Endothelial cell of umbilical vein (primary cell): ENCODE data around the gene CPNE7.

ENCODE experiments used
- EZH2 ChIP-seq: IDR thresholded peaks from 2 replicates; pipeline ENCODE4 v1.6.1; 2012; ENCODE audit warnings: borderline replicate concordance, low read depth, mild to moderate bottlenecking, moderate library complexity, low read length, inconsistent platforms; ENCODE audit not compliant: severe bottlenecking
- POLR2A ChIP-seq: IDR thresholded peaks from 2 replicates; pipeline ENCODE4 v1.6.1; 2012; ENCODE audit warnings: low read depth, mild to moderate bottlenecking, control low read depth, low read length
- TF ChIP-seq, protein P1 (sequence below), 2 donors: IDR thresholded peaks; 1 replicate in 1 of 2; 2 replicates in 1 of 2; pipeline ENCODE4 v1.5.1; 2011; ENCODE audit warnings: low read length in 2 of 2, mild to moderate bottlenecking in 2 of 2, moderate library complexity in 2 of 2, control low read depth in 1 of 2, inconsistent platforms in 1 of 2, low read depth in 1 of 2; ENCODE audit not compliant: insufficient read depth in 1 of 2; ENCODE audit errors: extremely low read depth in 1 of 2

DNA sequence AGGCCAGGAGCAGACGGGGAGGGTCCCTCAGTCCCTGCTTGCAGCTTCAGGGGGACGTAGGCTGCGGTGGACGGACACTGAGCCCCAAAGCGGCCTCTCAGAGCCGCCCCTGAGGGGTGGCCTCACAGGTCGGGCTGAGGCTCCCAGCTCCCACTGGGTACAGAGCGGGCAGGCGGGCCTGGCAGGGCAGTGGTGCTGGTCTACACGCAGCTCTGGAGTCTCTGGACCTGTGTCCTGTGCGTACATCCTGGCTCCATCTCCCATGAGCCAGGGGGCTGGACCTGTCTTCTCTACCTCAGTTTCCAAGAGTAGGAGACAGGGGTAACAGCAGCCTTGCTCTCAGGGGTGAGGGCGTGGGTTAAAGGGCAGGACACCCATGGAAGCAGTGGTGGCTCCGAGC lies 39.6 kb downstream of the CPNE7 start:
- TF ChIP-seq, protein P1, sequence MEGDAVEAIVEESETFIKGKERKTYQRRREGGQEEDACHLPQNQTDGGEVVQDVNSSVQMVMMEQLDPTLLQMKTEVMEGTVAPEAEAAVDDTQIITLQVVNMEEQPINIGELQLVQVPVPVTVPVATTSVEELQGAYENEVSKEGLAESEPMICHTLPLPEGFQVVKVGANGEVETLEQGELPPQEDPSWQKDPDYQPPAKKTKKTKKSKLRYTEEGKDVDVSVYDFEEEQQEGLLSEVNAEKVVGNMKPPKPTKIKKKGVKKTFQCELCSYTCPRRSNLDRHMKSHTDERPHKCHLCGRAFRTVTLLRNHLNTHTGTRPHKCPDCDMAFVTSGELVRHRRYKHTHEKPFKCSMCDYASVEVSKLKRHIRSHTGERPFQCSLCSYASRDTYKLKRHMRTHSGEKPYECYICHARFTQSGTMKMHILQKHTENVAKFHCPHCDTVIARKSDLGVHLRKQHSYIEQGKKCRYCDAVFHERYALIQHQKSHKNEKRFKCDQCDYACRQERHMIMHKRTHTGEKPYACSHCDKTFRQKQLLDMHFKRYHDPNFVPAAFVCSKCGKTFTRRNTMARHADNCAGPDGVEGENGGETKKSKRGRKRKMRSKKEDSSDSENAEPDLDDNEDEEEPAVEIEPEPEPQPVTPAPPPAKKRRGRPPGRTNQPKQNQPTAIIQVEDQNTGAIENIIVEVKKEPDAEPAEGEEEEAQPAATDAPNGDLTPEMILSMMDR (IDR thresholded peaks at IDR 0.05; ENCODE audit: extremely low read depth in 1 of 2, insufficient read depth in 1 of 2, low read depth in 1 of 2, low read length in 2 of 2), result no peak
- TF ChIP-seq POLR2A, result no peak
- TF ChIP-seq EZH2, result no peak
